Suprapubic skin (tissue), 4 donors: ENCODE data around the gene LTF. TPM values are rescaled to one million over a fixed set of nuclear protein-coding genes. Genes with fewer than 3 reads are reported as not detected.

Experiments
- DNase-seq, 2 donors: peaks; one replicate each; pipeline ENCODE4 v3.0.0-alpha.2; 2019; ENCODE audit warnings: low spot score in 2 of 2
- H3K27ac ChIP-seq: fragments of 200-600 bp; sonication (generic); one replicate; pipeline ENCODE4 v1.5.1; 2019
- H3K27me3 ChIP-seq: fragments of 200-600 bp; sonication (generic); one replicate; pipeline ENCODE4 v1.5.1; 2019
- H3K36me3 ChIP-seq: fragments of 200-600 bp; sonication (generic); one replicate; pipeline ENCODE4 v1.5.1; 2019
- H3K4me1 ChIP-seq: fragments of 200-600 bp; sonication (generic); one replicate; pipeline ENCODE4 v1.5.1; 2019
- H3K4me3 ChIP-seq: fragments of 200-600 bp; sonication (generic); one replicate; pipeline ENCODE4 v1.5.1; 2019; ENCODE audit warnings: mild to moderate bottlenecking
- H3K9me3 ChIP-seq: fragments of 200-600 bp; sonication (generic); one replicate; pipeline ENCODE4 v1.5.1; 2019
- CTCF ChIP-seq, 2 donors: fragments of 200-600 bp in 1 of 2; fragments of 450-650 bp in 1 of 2; sonication (generic) in 1 of 2; IDR thresholded peaks; one replicate each; pipeline ENCODE4 v1.5.1; 2016 to 2019; ENCODE audit warnings: antibody characterized with exemption in 2 of 2, mild to moderate bottlenecking in 1 of 2, moderate library complexity in 1 of 2
- EP300 ChIP-seq: sonication (generic); formaldehyde crosslinking; IDR thresholded peaks from one replicate; pipeline ENCODE4 v1.6.1; 2017; ENCODE audit warnings: antibody characterized with exemption
- POLR2A ChIP-seq, 2 donors: fragments of 450-650 bp; IDR thresholded peaks; one replicate each; pipeline ENCODE4 v1.6.1; 2017; ENCODE audit warnings: antibody characterized with exemption in 2 of 2, mild to moderate bottlenecking in 2 of 2, moderate library complexity in 2 of 2
- POLR2AphosphoS5 ChIP-seq, 3 donors: sonication (generic); formaldehyde crosslinking; IDR thresholded peaks; one replicate each; pipeline ENCODE4 v1.6.1; 2017; ENCODE audit warnings: antibody characterized with exemption in 3 of 3
- WGBS: methylation state at CpG from one replicate; pipeline ENCODE4 v1.1.5; 2018; 5-methylcytosine and 5-hydroxymethylcytosine counted together
- total RNA-seq, 4 donors: library from RNA; depleted of rRNA; stranded (reverse); fragments of >200 nt; gene quantifications; one replicate each; pipeline ENCODE4 v1.1.0, GENCODE V29; 2016

LTF gene
- total RNA-seq, 4 donors from 2014 or later, result 2.3 to 8.6 (median 3.7) TPM

- WGBS, result 100% methylated on average over 4 of the region's 4 CpGs
- Histone ChIP-seq H3K36me3 (no peaks in the 10 kb centered on the region), H3K27ac (no peak overlapping the region), H3K27me3 (no peaks in the 10 kb centered on the region), H3K9me3 (no peaks in the 10 kb centered on the region), H3K4me3 (no peak overlapping the region), H3K4me1 (peaks cover 9% of the 10 kb centered on the region)
- no peak for TF ChIP-seq CTCF (IDR thresholded peaks at IDR 0.05)
- no peak for TF ChIP-seq POLR2AphosphoS5 (IDR thresholded peaks at IDR 0.05)
- no peak for TF ChIP-seq EP300
- no peak for TF ChIP-seq POLR2A (IDR thresholded peaks at IDR 0.05)
- no peak for DNase-seq
Measured at GRCh38 chr3:46419816-46420215, 44.9 kb downstream of the LTF start.

GRCh38 chr3:46417841-46418611, 46.7 kb downstream of the LTF start:
- WGBS, result 78% methylated on average over 8 of the region's 9 CpGs

GRCh38 chr3:46416811-46417510, 47.7 kb downstream of the LTF start:
- WGBS, result 84% methylated on average over 7 of the region's 7 CpGs
- DNase-seq, result no peak
- no peaks in the 10 kb centered on the region for H3K9me3 ChIP-seq
- TF ChIP-seq POLR2A (IDR thresholded peaks at IDR 0.05), result no peak
- TF ChIP-seq EP300, result no peak
- TF ChIP-seq CTCF (IDR thresholded peaks at IDR 0.05), result no peak
- TF ChIP-seq POLR2AphosphoS5 (IDR thresholded peaks at IDR 0.05), result no peak
- H3K4me1 ChIP-seq, result no peaks in the 10 kb centered on the region
- no peak overlapping the region for H3K27ac ChIP-seq
- H3K27me3 ChIP-seq, result no peaks in the 10 kb centered on the region
- no peaks in the 10 kb centered on the region for H3K36me3 ChIP-seq
- no peak overlapping the region for H3K4me3 ChIP-seq

More at GRCh38 chr3:46417841-46418611, 46.7 kb downstream of the LTF start:
- Histone ChIP-seq H3K27me3 (no peaks in the 10 kb centered on the region), H3K9me3 (no peaks in the 10 kb centered on the region), H3K36me3 (no peaks in the 10 kb centered on the region), H3K4me3 (no peak overlapping the region), H3K4me1 (peaks cover 2% of the 10 kb centered on the region), H3K27ac (no peak overlapping the region)
- TF ChIP-seq EP300 (no peak), POLR2A (IDR thresholded peaks at IDR 0.05) (no peak)
- DNase-seq, result no peak

- no peak overlapping the region for H3K4me3 ChIP-seq
- no peak for TF ChIP-seq CTCF (IDR thresholded peaks at IDR 0.05)
- no peak for TF ChIP-seq POLR2AphosphoS5 (IDR thresholded peaks at IDR 0.05)
- no peak for TF ChIP-seq EP300
- no peak for TF ChIP-seq POLR2A (IDR thresholded peaks at IDR 0.05)
- no peaks in the 10 kb centered on the region for H3K27me3 ChIP-seq
- H3K36me3 ChIP-seq, result no peaks in the 10 kb centered on the region
- DNase-seq, result no peak
- no peaks in the 10 kb centered on the region for H3K4me1 ChIP-seq
- no peaks in the 10 kb centered on the region for H3K9me3 ChIP-seq
- H3K27ac ChIP-seq, result no peak overlapping the region
- WGBS, result 57% methylated on average over 10 of the region's 10 CpGs
Measured at GRCh38 chr3:46416125-46416810, 48.4 kb downstream of the LTF start.

- Histone ChIP-seq H3K27ac (no peak overlapping the region), H3K4me1 (no peaks in the 10 kb centered on the region)
- 75% methylated on average over 4 of the region's 4 CpGs for WGBS
Measured at GRCh38 chr3:46414739-46415138, 50.0 kb downstream of the LTF start.

More at GRCh38 chr3:46414739-46415138, 50.0 kb downstream of the LTF start:
- Histone ChIP-seq H3K9me3 (no peaks in the 10 kb centered on the region), H3K4me3 (no peak overlapping the region), H3K27me3 (no peaks in the 10 kb centered on the region), H3K36me3 (no peaks in the 10 kb centered on the region)
- TF ChIP-seq EP300 (no peak), POLR2AphosphoS5 (IDR thresholded peaks at IDR 0.05) (no peak), POLR2A (IDR thresholded peaks at IDR 0.05) (no peak), CTCF (IDR thresholded peaks at IDR 0.05) (no peak)
- no peak for DNase-seq
